B cell (primary cell): Measurements from ENCODE around the gene YPEL5. TPM values are rescaled to one million over a fixed set of nuclear protein-coding genes. Genes with fewer than 3 reads are reported as not detected.
"Not testable (repeated sequence)": the region's sequence is repeated elsewhere in the genome, so short reads cannot be mapped to it uniquely, and the experiment has no call there.

Experiments used
- ATAC-seq: fragments of 200-7000 bp; cut with Tn5 transposase; one replicate; pipeline ENCODE4 v1.10.0; 2021; ENCODE audit warnings: low read depth, mild to moderate bottlenecking, moderate number of reproducible peaks, moderate library complexity
- CTCF ChIA-PET: fragments of 350-600 bp; sonication (Branson Sonifier 250); formaldehyde crosslinking; loops from one replicate; lab custom pipeline; 2021; ENCODE audit warnings: antibody characterized with exemption, inconsistent platforms; lab: Charles Lee
- POLR2A ChIA-PET: fragments of 350-600 bp; sonication (Branson Sonifier 250); formaldehyde crosslinking; loops from one replicate; lab custom pipeline; 2021; ENCODE audit warnings: antibody characterized with exemption; lab: Charles Lee
- DNase-seq: peaks from one replicate; pipeline ENCODE4 v3.0.0; 2013
- H2AFZ ChIP-seq: 2 replicates; pipeline ENCODE4 v1.6.1; 2012; ENCODE audit warnings: mild to moderate bottlenecking, low read depth, low read length; ENCODE audit not compliant: insufficient read depth, poor library complexity, severe bottlenecking
- H3K27ac ChIP-seq, 2 donors: 1 replicate in 1 of 2; 2 replicates in 1 of 2; pipeline ENCODE4 v1.5.1; 2012 to 2013; ENCODE audit warnings: low read length in 2 of 2, mild to moderate bottlenecking in 2 of 2, moderate library complexity in 1 of 2
- H3K27me3 ChIP-seq, 4 experiments: fragments of 200-600 bp in 1 of 4; sonication (generic) in 1 of 4; replicated peaks in 1 of 4; 1 replicate in 2 of 4; 2 replicates in 2 of 4; pipeline versions ENCODE4 v1.6.1 to v1.7.0; 2013 to 2016; ENCODE audit warnings: low read length in 3 of 4, mild to moderate bottlenecking in 2 of 4, mixed read lengths in 1 of 4, moderate library complexity in 1 of 4; ENCODE audit not compliant: insufficient read depth in 4 of 4, control insufficient read depth in 3 of 4; ENCODE audit errors: control extremely low read depth in 1 of 4
- H3K36me3 ChIP-seq, 2 experiments: replicated peaks in 1 of 2; 1 replicate in 1 of 2; 2 replicates in 1 of 2; pipeline versions ENCODE4 v1.6.1 to v1.7.1; 2013; ENCODE audit warnings: low read length in 1 of 2; ENCODE audit not compliant: insufficient read depth in 2 of 2, control insufficient read depth in 1 of 2; ENCODE audit errors: control extremely low read depth in 1 of 2, extremely low read depth in 1 of 2
- H3K4me1 ChIP-seq, 2 donors: fragments of 200-600 bp in 1 of 2; sonication (generic) in 1 of 2; 1 replicate in 1 of 2; 2 replicates in 1 of 2; pipeline versions ENCODE4 v1.5.1 to v1.6.1; 2013 to 2017; ENCODE audit warnings: low read length in 2 of 2; ENCODE audit not compliant: control insufficient read depth in 2 of 2, insufficient read depth in 2 of 2
- H3K4me2 ChIP-seq: replicated peaks from 2 replicates; pipeline ENCODE3; 2012; ENCODE audit warnings: mild to moderate bottlenecking, low read depth, low read length; ENCODE audit not compliant: poor library complexity, severe bottlenecking
- H3K4me3 ChIP-seq, 5 experiments: fragments of 200-600 bp in 1 of 5; sonication (generic) in 1 of 5; 1 replicate in 3 of 5; 2 replicates in 2 of 5; pipeline versions ENCODE4 v1.5.1 to v1.7.0; 2011 to 2016; ENCODE audit warnings: low read length in 4 of 5, mild to moderate bottlenecking in 4 of 5, low read depth in 2 of 5, control low read depth in 1 of 5, moderate library complexity in 1 of 5; ENCODE audit not compliant: insufficient read depth in 1 of 5; ENCODE audit errors: control extremely low read depth in 1 of 5, extremely low read depth in 1 of 5
- H3K79me2 ChIP-seq: fragments of 200-600 bp; sonication (generic); one replicate; pipeline ENCODE4 v1.6.0; 2016; ENCODE audit warnings: low read length; ENCODE audit not compliant: control insufficient read depth, insufficient read depth
- H3K9ac ChIP-seq: fragments of 200-600 bp; sonication (generic); 2 replicates; pipeline ENCODE4 v1.6.1; 2017; ENCODE audit warnings: mild to moderate bottlenecking, low read length, moderate library complexity
- H3K9me3 ChIP-seq, 3 donors: one replicate each; pipeline versions ENCODE4 v1.6.1 to v1.7.1; 2013; ENCODE audit warnings: low read length in 2 of 3; ENCODE audit not compliant: control insufficient read depth in 2 of 3, insufficient read depth in 1 of 3; ENCODE audit errors: control extremely low read depth in 1 of 3
- H4K20me1 ChIP-seq: 2 replicates; pipeline ENCODE4 v1.6.0; 2012; ENCODE audit warnings: mild to moderate bottlenecking, low read length; ENCODE audit not compliant: insufficient read depth, control insufficient read depth, poor library complexity, severe bottlenecking
- H3K27ac Mint-ChIP-seq: one replicate; pipeline ENCODE4 v1.8.0; 2021; ENCODE audit warnings: mixed read lengths
- H3K27me3 Mint-ChIP-seq: one replicate; pipeline ENCODE4 v1.8.0; 2021; ENCODE audit warnings: mixed read lengths
- H3K4me1 Mint-ChIP-seq: one replicate; pipeline ENCODE4 v1.8.0; 2021; ENCODE audit warnings: mixed read lengths
- H3K4me3 Mint-ChIP-seq: one replicate; pipeline ENCODE4 v1.8.0; 2021; ENCODE audit warnings: mixed read lengths
- H3K9me3 Mint-ChIP-seq: one replicate; pipeline ENCODE4 v1.8.0; 2022; ENCODE audit warnings: mixed read lengths; ENCODE audit not compliant: insufficient read depth
- CTCF ChIP-seq: fragments of 200-600 bp; IDR thresholded peaks from one replicate; pipeline ENCODE4 v1.8.0; 2022; ENCODE audit warnings: antibody characterized with exemption, mild to moderate bottlenecking
- EZH2 ChIP-seq: IDR thresholded peaks from 2 replicates; pipeline ENCODE4 v1.6.1; 2012; ENCODE audit warnings: borderline replicate concordance, low read depth, mild to moderate bottlenecking, moderate library complexity, low read length; ENCODE audit not compliant: insufficient read depth, poor library complexity, severe bottlenecking
- WGBS: methylation state at CpG from one replicate; pipeline ENCODE4 v1.1.5; 2013; ENCODE audit warnings: missing lambda C conversion rate; ENCODE audit not compliant: insufficient coverage; 5-methylcytosine and 5-hydroxymethylcytosine counted together
- intact Hi-C: fragments of 100-400 bp; cut with micrococcal nuclease; formaldehyde crosslinking; loops from one replicate; pipeline ENCODE4 v1.10.0; 2022
- polyA plus RNA-seq: library from polyadenylated mRNA; depleted of rRNA; stranded (reverse); fragments of >200 nt; gene quantifications from 2 replicates; pipeline ENCODE4 v1.2.3, GENCODE V29; 2012
- total RNA-seq, 2 donors: library from RNA; stranded (reverse); fragments of 120-200 nt in 1 of 2; gene quantifications; 1 replicate in 1 of 2; 2 replicates in 1 of 2; pipeline versions ENCODE4 v1.2.3 to v1.2.4, GENCODE V29; 2013 to 2022

Gene YPEL5
- total and polyA plus RNA-seq, 2 donors (not counting 1 experiment from before 2014, with no cell fraction given) = 117 to 426 TPM

DNA sequence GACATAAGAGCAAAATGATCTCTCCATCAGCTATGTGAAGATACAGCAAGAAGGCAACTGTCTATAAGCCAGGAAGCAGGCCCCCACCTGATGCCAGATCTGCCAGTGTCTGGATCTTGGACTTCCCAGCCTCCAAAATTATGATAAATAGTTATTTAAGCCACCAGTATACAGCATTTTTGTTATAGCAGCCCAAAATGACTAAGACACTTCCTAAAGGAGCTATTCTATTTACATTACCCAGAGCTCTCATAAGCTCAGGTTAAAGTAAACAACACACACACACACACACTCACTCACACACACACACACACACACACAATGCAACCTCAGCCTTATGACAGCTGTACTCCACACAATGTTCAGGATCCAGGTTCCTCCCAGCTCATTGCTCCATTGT, 5.7 kb upstream of the YPEL5 start:
- no peak overlapping the region for H3K27ac ChIP-seq
- TF ChIP-seq EZH2 (no peak), CTCF (no peak)
- H3K27me3 ChIP-seq = peaks cover 0 to 3% (median 0%) of the 10 kb centered on the region in 4 experiments
- ChIA-PET POLR2A (no interaction called here), CTCF (interaction anchor here (1.0 to 1.1 kb wide), 2 partner anchors 565 to 566 kb away, joined by 3 read pairs; no protein-coding TSS in a partner anchor)
- no peak overlapping the region for H2AFZ ChIP-seq
- Mint-ChIP-seq H3K4me3 (no peak overlapping the region), H3K9me3 (no peaks in the 10 kb centered on the region), H3K4me1 (peaks cover 20% of the 10 kb centered on the region), H3K27me3 (peaks cover 5% of the 10 kb centered on the region), H3K27ac (no peak overlapping the region)
- no peaks in the 10 kb centered on the region for H3K9me3 ChIP-seq
- H3K36me3 ChIP-seq = no peaks in the 10 kb centered on the region
- ATAC-seq (no peak), DNase-seq (no peak)
- H3K4me1 ChIP-seq = peaks cover 15 to 20% of the 10 kb centered on the region in 2 donors
- no peaks in the 10 kb centered on the region for H3K79me2 ChIP-seq
- no peak overlapping the region for H3K9ac ChIP-seq
- H4K20me1 ChIP-seq = no peaks in the 10 kb centered on the region
- intact Hi-C loops = loop anchor here (10.0 kb wide), 1 partner anchor 1746 kb away; the partner anchor contains the start of gene FOSL2
- H3K4me2 ChIP-seq = no peak overlapping the region
- no peak overlapping the region for H3K4me3 ChIP-seq

DNA sequence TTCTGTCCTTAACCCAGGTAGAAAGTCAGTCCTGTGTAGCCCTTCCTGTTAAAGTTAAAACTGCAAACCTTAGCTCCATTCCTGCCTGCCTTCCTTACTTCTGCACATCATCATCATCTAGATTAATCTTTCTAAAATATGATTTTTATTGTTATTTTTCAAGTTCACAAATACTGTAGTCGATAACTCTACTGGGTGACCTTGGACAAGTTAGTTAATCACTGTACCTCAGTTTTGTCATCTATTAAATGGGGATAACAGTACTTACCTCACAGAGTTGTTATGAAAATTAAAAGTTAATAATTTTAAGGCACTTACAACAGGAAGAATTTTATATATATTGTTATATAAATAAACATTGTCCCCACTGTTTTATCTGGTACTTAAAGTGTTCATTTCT, 2.5 kb upstream of the YPEL5 start:
- H3K9ac ChIP-seq = no peak overlapping the region
- intact Hi-C loops = loop anchor here (10.0 kb wide), 1 partner anchor 1749 kb away; the partner anchor contains the start of gene FOSL2
- H3K79me2 ChIP-seq = peaks cover 13% of the 10 kb centered on the region
- no peak overlapping the region for H3K27ac ChIP-seq
- H3K27ac Mint-ChIP-seq = no peak overlapping the region
- CTCF ChIA-PET = interaction anchor here (0.8 to 2.9 kb wide), 5 partner anchors 18 to 567 kb away, joined by 3 to 15 read pairs (median 3); no protein-coding TSS in a partner anchor
- no peaks in the 10 kb centered on the region for H3K27me3 Mint-ChIP-seq
- POLR2A ChIA-PET = no interaction called here
- no peaks in the 10 kb centered on the region for H3K9me3 ChIP-seq
- H3K4me3 ChIP-seq = no peak overlapping the region
- H3K4me3 Mint-ChIP-seq = no peak overlapping the region
- TF ChIP-seq EZH2 = no peak
- TF ChIP-seq CTCF = no peak
- no peaks in the 10 kb centered on the region for H3K27me3 ChIP-seq
- ATAC-seq (no peak), DNase-seq (no peak)
- H3K4me1 ChIP-seq = peaks cover 24 to 26% of the 10 kb centered on the region in 2 donors
- H3K36me3 ChIP-seq = peaks cover 2 to 9% of the 10 kb centered on the region in 2 experiments
- H4K20me1 ChIP-seq = peaks cover 15% of the 10 kb centered on the region
- H2AFZ ChIP-seq = no peak overlapping the region
- peaks cover 32% of the 10 kb centered on the region for H3K4me1 Mint-ChIP-seq
- H3K4me2 ChIP-seq = no peak overlapping the region
- no CpG with 5 or more reads among the region's 1 CpG for WGBS
- H3K9me3 Mint-ChIP-seq = no peaks in the 10 kb centered on the region

DNA sequence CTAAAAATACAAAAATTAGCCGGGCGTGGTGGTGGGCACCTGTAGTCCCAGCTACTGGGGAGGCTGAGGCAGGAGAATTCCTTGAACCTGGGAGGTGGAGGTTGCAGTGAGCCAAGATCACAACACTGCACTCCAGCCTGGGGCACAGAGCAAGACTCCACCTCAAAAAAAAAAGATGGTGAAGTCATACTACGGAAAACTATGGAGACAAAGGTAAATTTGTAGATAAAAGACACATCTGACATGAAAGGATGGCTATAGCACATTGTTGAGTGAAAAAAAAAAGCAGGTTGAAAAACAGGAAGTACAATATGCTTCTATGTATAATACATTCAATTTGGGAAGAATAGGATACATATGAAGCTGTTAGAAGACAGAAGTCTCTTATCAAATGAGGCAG, 1.9 kb upstream of the YPEL5 start:
- peaks cover 22% of the 10 kb centered on the region for H4K20me1 ChIP-seq
- H3K27me3 Mint-ChIP-seq, H2AFZ ChIP-seq, ATAC-seq, H3K27me3 ChIP-seq, H3K9me3 ChIP-seq, H3K27ac ChIP-seq, H3K4me2 ChIP-seq, H3K9ac ChIP-seq, H3K9me3 Mint-ChIP-seq, H3K4me3 ChIP-seq: not testable (repeated sequence)
- peak overlapping the region; percentile 83 for H3K27ac Mint-ChIP-seq
- intact Hi-C loops = loop anchor here (5.0 to 10.0 kb wide), 3 partner anchors 53 to 1750 kb away; partner anchors contain the start of gene FOSL2
- peaks cover 33% of the 10 kb centered on the region for H3K4me1 Mint-ChIP-seq
- peaks cover 2 to 15% of the 10 kb centered on the region in 2 experiments for H3K36me3 ChIP-seq
- ChIA-PET POLR2A (interaction anchor here (0.7 kb wide), 1 partner anchor 21 kb away, joined by 3 read pairs; no protein-coding TSS in a partner anchor), CTCF (interaction anchor here (0.6 to 3.4 kb wide), 5 partner anchors 18 to 1781 kb away, joined by 3 to 15 read pairs (median 4); no protein-coding TSS in a partner anchor)
- WGBS = no CpG with 5 or more reads among the region's 3 CpGs
- DNase-seq = peak; percentile 38
- H3K4me3 Mint-ChIP-seq = peak overlapping the region; percentile 37
- H3K79me2 ChIP-seq = peaks cover 20% of the 10 kb centered on the region
- peaks cover 27 to 33% of the 10 kb centered on the region in 2 donors for H3K4me1 ChIP-seq
